NCI-H2107 (cell line): ENCODE results near the gene AFF1.
"Not testable (repeated sequence)": the region's sequence is repeated elsewhere in the genome, so short reads cannot be mapped to it uniquely, and the experiment has no call there.

Experiments
- DNase-seq: peaks from one replicate; lab custom pipeline; 2025; lab: John Stamatoyannopoulos, UW

AFF1 gene

GRCh38 chr4:87011340-87012034 lies 76.7 kb downstream of the AFF1 start:
- DNase-seq: no peak

- DNase-seq: no peak
These were observed 77.6 kb downstream of the AFF1 start for GRCh38 chr4:87012265-87012953.

GRCh38 chr4:87012954-87013308 lies 78.1 kb downstream of the AFF1 start:
- not testable (repeated sequence) for DNase-seq

GRCh38 chr4:87014284-87014782 lies 79.5 kb downstream of the AFF1 start:
- no peak for DNase-seq

GRCh38 chr4:87015416-87015815 lies 80.6 kb downstream of the AFF1 start:
- no peak for DNase-seq

- no peak for DNase-seq
These were observed 83.0 kb downstream of the AFF1 start for GRCh38 chr4:87017580-87018342.

- no peak for DNase-seq
These were observed 83.9 kb downstream of the AFF1 start for GRCh38 chr4:87018753-87019152.

GRCh38 chr4:87019246-87019791 lies 84.5 kb downstream of the AFF1 start:
- no peak for DNase-seq

GRCh38 chr4:87019898-87020297 lies 85.1 kb downstream of the AFF1 start:
- DNase-seq: no peak

- no peak for DNase-seq
These were observed 89.4 kb downstream of the AFF1 start for GRCh38 chr4:87024201-87024600.

- no peak for DNase-seq
These were observed 90.3 kb downstream of the AFF1 start for GRCh38 chr4:87025023-87025613.

GRCh38 chr4:87025614-87026041 lies 90.8 kb downstream of the AFF1 start:
- no peak for DNase-seq

GRCh38 chr4:87026800-87027495 lies 92.1 kb downstream of the AFF1 start:
- DNase-seq: no peak

GRCh38 chr4:87029356-87029755 lies 94.5 kb downstream of the AFF1 start:
- DNase-seq: no peak

- no peak for DNase-seq
These were observed 95.3 kb downstream of the AFF1 start for GRCh38 chr4:87030124-87030523.

GRCh38 chr4:87030755-87031441 lies 96.1 kb downstream of the AFF1 start:
- no peak for DNase-seq

GRCh38 chr4:87031920-87032319 lies 97.1 kb downstream of the AFF1 start:
- DNase-seq: no peak

- no peak for DNase-seq
These were observed 98.2 kb downstream of the AFF1 start for GRCh38 chr4:87032884-87033533.

GRCh38 chr4:87033902-87034301 lies 99.1 kb downstream of the AFF1 start:
- no peak for DNase-seq

GRCh38 chr4:87034527-87034926 lies 99.7 kb downstream of the AFF1 start:
- no peak for DNase-seq
